HG03280 (cell line): ENCODE measurements around the gene PDE7B.

Experiments
- ATAC-seq: cut with Tn5 transposase; IDR thresholded peaks from one replicate; pipeline ENCODE4 v1.9.1; 2021; ENCODE audit warnings: mild to moderate bottlenecking, moderate library complexity; ENCODE audit not compliant: unreplicated experiment

Gene PDE7B

DNA sequence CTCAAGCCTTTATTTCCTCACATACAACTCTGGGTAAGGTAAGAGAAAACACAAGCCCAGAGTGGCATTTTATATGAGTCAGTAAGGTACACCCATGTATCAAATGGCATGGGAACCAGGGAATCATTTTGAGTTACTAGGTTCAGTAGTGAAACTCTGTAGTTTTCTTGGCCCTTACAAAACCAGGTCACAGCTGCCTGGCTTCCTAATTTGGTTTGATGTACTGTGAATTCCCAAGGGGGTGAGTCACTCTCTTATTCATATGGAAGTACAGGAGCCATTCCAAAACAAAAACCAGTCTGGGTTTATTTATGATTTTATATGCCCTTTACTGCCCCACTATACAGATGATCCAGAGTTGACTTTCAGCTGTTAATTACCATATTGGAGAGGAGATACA lies 70.7 kb downstream of the PDE7B start:
- no peak for ATAC-seq

GRCh38 chr6:135922746-135923145 lies 71.2 kb downstream of the PDE7B start:
- no peak for ATAC-seq

DNA sequence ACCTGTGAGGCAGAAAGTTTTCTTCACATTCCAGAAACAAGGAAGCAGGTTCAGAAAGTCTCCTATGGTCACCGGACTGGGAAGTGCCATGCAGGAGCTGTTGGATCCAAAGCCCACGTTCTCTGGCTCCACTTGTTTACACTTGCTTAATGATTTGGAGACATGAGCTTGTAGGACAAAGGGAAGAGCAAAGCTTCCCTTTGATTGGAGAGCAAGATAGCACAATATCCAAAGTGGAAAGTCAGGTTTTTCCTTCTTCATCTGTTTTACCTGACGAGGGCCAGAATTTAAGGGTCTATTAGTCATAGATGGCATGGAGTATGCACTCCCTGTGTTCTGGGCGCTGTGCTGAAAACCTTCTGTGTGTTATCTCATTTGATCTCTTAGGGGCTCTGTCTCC lies 81.2 kb downstream of the PDE7B start:
- ATAC-seq = no peak

DNA sequence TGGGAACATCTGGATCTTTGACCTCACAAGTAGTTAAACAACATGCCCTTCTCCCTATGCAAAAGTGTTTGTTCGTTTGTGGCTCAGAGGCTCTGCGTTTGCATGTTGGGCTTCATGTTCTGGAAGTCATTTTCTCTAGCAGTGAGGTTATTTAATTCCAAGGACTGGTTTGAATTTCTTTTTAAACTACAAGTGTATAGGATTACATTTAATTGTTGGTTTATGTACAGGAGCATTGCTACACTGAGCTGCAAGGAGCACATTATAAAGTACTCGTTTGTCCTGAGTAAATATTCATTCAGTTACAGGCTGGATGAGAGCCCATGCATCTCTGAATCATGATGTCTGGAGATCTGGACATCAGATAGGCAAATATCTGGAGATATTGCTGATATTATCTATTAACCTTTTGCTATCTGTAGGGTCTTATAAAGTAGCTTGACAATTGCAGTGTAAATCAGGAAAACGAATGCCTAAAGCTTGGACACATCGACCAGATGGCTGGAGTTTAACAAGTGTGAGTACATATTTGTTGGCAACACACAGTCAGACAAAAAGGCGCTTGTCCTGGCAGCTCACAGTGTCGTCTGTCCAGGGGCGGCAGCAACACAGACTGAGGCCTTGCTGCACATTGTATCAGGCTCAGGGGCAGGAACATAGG lies 84.6 kb downstream of the PDE7B start:
- ATAC-seq = no peak

DNA sequence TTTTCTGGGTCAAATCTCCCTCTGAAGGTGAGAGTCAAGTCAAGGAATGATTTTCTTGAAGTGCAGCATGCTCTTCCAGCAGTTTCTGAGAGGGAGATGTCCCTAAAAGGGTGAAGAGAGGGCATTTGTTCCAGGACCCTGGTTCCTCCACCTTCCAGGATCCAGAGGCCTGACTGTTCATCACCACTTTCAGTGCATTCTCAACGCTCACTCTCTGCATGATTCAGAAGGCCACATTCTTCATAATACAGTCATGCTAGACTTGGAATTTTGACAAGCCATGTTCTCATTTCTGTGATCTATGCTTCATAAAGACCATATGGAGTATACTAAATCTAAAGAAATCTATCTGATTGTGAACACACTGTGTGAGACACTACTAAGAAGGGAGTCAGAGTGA lies 85.1 kb downstream of the PDE7B start:
- no peak for ATAC-seq

GRCh38 chr6:135937106-135937505 lies 85.6 kb downstream of the PDE7B start:
- no peak for ATAC-seq

DNA sequence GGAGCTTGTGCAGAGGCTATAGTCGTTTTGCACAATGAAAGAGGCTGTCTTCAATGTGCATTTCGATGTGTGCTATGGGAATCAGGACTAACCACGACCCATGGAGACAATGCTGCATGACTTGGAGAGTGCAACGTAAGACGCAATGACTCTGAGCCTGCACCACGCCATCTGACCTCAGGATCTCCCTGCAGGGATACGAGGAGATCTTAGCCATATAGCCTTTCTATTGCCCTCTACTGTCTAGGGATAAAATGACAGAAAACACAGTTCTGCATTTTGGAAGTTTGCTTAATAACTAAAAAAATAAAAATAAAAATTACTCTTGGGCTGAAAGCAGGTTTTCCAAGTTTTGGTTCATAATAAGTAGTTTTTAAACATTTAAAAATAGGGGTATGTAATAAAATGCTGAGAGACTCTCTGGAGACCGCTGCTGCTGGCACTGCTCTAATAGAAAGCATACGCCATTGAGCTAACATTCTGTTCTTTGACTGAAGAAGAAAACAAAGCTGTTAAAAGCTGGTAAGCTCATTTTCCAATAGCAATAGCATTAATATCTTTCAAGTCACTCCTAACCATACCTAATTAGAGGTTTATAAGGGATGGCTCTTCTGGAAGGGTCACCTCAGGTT lies 87.2 kb downstream of the PDE7B start:
- ATAC-seq = no peak

DNA sequence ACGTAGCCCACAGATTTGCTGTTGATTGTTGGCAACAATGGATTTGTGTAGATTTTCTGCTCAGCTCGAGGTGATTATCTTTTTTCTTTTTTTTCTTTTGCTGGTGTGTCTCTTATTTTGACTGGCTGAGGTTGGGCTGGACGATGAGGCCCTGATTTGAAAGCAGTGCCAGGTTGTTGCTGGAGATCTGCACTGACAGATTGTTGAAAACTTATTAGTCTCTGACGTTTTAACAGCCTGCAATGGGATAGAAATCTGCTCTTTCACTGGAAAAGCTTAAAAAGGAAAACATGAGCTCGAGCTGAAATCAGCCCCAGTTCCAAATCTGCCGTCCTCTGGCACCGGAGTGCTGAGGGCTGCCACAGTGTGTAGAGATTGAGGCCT lies 87.7 kb downstream of the PDE7B start:
- ATAC-seq = no peak

GRCh38 chr6:135940616-135941167 lies 89.2 kb downstream of the PDE7B start:
- ATAC-seq = no peak

DNA sequence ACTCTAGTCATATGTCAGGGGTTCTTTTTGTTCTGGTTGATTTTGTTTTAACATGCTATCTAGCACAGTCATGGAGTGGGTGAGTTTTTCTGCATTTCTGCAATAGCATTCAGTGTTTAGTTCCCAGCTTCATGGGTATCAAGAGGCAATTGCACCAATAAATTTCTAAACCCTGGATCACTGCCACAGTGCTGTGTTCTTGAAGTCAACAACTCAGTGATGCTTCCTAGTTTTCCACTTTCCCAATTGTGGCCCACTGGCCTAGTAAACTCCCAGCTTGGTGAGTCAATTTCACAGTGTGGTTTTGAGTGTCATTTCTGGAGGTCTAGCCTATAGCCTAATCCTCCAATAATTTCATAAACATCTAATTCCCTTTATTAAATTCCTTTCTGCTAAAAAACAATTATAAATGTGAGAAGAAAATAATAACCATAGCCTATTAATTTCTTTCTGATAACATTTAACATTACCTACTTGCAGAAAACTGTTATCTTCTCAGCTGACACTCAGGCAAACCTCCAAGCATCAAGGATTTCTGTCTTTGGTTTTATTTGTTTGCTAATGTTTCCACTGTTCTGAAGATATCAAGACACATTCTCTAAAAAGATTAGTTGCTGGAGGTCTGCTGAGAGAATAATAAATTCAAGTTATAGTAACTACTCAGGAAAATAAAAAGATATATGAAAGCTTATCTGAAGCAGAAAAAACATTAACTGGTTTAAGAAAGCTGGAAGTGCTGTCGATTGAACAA lies 89.9 kb downstream of the PDE7B start:
- no peak for ATAC-seq

DNA sequence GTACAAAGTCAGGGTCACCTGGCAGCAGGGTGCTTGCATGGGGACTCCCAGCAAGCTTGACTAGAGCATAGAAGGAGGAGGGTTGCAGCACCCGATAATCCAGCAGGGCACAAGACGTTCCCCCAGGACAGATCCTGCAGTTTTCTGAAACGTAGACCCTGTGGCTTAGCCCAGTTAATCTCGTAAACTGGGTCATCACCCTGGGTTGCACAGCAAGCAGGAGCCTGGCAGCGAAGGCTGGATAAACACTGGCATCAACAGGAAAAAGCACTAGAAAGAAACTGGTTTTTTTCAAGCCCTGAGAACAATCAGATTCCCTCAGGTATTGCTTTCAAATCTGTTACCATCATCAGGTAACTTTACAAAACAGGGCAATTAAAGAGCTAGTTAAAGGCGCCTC lies 92.6 kb downstream of the PDE7B start:
- no peak for ATAC-seq

DNA sequence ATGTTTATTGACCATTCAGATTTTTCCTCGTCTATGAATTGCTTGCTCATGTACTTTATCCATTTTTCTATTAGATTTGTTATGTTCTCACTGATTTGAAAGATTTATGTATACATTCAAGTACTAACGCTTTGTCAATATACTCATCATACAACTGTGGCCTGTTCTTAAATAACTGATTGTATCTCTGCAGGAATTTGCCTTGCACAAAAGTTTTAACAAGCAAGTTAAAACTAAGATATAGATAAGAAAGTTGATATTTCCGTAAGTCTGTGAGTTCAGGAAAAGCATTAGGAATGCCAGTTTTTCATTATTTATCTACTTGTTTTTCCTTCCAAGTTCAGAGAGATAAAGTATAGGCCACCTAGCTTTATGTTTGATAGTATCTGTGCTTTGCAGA lies 95.2 kb downstream of the PDE7B start:
- ATAC-seq = no peak

DNA sequence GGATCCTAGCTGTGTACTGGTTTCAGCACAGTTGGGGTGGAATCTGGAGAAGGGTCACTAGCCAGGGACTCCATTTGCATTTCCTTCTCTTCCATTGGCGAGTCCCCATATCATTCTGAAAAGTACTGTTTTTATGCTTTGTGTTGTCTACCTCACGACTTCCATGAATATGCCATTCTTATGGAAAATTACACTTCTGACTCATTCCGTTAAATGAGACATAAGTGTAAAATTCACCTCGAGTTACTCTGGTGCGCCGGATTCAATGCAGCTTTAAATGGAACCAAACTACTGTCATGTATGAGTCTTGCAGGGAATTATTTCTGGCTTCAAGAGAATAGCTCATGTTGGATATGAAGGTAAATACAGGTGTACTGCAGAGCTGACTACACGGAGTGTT lies 99.2 kb downstream of the PDE7B start:
- ATAC-seq = no peak

DNA sequence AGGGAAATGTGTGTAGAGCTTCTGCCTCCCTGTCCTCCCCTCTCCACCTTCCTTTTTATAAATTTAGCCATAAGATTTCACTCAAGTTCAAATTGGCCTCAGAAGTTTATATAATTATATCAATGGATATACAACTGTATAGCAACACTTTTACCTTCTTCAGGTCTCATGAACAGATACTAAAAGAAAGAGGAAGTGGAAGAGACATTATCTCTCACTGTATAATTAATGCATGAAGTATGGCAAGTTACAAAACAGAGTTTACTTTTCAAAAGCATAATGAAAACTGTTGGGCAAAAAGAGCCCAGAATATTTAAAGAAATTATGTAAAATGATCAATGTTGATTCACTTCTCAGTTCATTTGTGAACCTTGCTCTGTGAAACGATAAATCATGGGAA lies 99.7 kb downstream of the PDE7B start:
- ATAC-seq = no peak

GRCh38 chr6:135953818-135954217 lies 102.3 kb downstream of the PDE7B start:
- no peak for ATAC-seq

DNA sequence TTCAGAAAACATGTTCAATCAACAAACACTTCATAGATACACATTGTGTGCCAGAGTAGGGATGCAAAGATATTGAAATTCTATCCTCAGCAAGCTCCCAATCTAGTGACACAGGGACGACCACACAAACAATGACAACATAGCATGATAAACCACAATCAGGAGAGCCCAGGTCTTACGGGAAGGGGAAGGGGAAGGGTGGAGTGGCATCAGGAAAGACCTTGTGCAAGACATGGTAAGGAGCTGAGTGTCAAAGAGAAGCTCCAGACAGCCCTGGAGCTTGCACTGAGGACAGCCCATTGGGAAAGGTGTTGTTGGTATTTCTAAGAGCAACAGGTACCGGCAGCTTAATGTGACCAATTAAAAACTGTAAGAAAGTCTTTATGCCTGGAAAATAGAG lies 103.6 kb downstream of the PDE7B start:
- no peak for ATAC-seq

DNA sequence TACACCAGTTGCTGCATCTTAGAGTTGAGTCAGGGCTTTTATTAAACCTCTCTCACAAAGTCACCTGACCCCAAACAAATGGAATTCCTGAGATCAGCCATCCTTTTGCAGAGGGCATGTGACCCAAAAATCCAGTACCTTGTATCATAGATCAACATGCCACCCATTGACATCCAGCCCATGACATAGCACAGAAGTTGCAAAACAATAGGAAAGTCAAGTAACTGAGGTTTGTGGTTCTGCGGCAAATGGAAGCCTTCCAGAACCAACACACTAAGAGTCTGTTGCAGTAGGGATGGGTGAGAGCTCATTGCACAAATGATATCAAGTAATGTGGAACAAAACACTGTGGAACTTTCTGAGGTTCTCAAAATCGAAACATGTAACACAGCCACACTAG lies 111.2 kb downstream of the PDE7B start:
- no peak for ATAC-seq

DNA sequence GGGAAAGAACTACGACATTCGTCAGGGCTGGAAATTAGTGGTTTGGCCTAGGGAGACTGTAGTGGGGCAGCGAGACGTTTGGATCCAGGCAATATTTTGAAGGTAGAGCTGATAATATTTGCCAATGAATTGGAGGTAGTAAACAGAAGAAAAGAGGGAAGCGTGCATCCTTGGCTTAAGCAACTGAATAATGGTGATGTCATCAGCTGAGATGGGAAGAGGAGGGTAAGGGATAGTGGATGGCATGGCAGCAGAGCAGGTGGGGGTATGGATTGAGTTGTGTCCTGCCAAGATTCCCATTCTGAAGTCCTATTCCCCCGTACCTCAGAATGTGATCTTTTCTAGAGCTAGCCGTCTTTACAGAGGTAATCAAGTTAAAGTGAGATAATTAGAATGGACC lies 119.2 kb downstream of the PDE7B start:
- no peak for ATAC-seq

DNA sequence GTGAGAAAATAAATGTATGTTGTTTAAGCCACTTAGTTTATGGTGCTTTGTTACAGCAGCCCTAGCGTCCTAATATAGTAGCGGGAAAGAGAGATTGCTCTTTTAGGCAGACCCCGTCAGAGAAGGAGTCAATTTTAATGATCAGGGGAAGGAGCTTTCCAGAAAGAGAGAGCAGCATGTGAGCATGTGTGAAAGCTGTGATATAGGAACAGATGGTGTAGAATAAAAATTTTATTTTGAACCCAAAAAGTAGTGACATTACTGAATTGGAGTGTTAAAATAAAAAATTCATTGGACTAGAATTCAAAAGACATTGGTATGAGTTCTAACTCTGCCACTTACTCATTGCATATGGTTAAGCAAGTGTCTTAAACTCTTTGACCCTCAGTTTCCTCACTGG lies 119.8 kb downstream of the PDE7B start:
- no peak for ATAC-seq

- ATAC-seq = no peak
Measured at GRCh38 chr6:135972150-135972549, 120.6 kb downstream of the PDE7B start.

DNA sequence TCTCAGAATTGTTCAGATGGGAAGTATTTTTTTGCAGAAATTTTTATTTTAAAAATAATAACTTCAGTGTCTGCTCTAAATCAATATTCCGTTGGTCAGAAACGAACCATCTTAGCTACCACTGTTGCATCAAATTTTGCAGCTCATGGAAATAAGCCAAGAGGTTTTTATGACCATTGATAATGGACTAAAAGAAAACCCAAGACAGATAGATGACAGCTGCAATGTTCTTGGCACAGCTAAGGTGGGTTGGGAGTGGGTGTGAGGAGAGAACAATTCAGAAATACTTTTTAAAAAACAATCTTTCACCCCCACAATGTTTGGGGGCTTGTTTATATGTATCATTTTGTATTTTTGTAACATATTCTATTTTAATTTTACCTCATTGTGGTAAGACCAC lies 121.1 kb downstream of the PDE7B start:
- no peak for ATAC-seq

GRCh38 chr6:135974426-135974825 lies 122.9 kb downstream of the PDE7B start:
- no peak for ATAC-seq
